ENCODE data around the gene KRT78. TPM values are rescaled to one million over a fixed set of nuclear protein-coding genes. Genes with fewer than 3 reads are reported as not detected.

KRT78 gene
- total RNA-seq, 1 donor from 2014 or later: not detected

DNA sequence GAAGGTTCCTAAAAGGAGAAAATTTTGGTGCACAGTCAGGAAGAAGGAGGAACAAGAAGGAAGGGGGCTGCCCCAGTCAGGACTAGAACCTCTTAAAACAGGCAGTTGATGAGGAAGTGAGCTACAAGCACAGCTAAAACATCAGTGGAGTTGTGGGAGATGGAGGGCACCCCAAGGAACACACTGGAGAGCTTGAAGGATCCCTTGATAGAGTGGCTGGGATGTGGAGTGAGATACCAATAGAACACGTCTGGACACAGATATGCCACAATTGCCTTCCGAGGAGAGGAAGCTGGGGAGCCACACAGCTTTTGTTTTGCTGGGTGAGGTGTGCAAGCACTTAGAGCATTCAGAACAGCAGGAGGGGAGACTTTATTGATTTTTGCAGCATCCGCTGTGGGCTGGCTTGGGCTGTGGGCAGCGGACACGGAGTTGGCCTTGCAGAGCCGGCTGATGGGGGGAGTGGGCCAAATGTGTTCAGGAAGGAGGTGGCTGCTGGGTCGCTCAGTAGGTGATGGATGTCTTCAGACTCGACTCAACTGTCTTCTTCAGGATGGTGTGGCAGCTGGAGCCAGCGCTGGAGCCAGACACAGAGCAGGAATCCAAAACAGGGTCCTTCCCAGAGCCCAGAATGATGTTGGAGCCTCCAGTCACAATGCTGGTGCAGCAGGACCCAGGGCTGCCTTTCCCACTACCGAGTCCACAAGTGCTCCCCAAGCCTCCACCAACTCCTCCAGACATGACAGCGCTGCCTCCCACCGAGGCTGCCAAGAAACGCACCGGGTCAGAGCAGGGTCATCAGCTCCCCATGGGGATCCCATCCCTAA lies 10.0 kb downstream of the KRT78 start:
- intact Hi-C loops (cut with micrococcal nuclease): no loop called here

DNA sequence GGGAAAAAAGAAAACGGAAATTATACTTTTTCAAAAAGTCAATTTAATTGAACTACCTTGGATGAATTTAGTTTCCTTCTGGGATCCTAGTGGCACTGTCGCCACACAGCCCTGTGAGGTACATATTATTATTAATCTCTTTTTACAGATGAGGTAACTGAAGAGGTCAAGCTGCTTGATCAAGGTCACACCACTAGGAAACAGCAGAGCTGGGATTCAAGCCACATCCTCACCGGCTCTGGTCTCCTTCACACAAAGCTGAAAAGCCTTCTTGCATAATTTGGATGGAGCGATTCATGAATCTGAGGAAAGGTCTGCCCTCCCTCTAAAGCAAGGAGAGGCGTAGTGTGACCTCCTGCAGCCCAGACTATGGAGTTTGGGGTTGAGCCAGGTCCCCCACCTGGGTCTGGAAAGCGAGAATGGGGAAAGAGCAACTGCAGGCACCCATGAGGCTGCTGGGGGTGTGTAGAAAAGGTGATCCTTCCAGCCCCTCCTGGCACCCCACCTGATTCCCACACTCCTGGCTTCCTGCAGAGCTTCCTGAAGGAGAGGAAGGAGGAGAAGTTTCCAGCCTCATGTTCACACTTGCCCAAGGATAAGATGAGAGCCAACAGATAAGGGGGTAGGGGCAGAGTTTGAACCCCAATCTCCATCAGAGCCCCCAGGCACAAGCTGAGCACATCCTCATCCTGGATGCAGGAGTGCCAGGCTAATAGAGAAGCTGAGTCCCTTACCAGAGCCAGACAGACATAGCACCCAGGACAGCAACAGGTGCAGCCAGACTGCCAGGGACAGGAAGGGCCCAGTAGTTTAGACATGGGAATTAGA lies 10.8 kb downstream of the KRT78 start:
- intact Hi-C loops (cut with micrococcal nuclease): no loop called here

DNA sequence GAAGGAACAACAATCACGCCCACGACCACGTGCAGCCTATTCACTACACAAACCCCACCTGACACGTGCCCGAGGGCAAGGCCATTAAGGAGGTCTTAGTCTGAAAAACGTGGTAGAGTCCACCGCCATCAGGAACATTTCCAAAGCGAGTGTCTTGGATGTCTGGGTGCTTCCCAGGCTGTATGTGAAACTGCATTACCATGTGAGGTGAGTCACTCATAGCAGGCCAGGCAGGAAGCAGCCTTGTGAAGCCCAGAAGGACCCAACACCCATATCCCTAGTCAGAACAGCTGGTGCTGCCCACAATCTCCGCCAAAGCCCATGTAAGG lies 11.4 kb downstream of the KRT78 start:
- intact Hi-C loops (cut with micrococcal nuclease): no loop called here

DNA sequence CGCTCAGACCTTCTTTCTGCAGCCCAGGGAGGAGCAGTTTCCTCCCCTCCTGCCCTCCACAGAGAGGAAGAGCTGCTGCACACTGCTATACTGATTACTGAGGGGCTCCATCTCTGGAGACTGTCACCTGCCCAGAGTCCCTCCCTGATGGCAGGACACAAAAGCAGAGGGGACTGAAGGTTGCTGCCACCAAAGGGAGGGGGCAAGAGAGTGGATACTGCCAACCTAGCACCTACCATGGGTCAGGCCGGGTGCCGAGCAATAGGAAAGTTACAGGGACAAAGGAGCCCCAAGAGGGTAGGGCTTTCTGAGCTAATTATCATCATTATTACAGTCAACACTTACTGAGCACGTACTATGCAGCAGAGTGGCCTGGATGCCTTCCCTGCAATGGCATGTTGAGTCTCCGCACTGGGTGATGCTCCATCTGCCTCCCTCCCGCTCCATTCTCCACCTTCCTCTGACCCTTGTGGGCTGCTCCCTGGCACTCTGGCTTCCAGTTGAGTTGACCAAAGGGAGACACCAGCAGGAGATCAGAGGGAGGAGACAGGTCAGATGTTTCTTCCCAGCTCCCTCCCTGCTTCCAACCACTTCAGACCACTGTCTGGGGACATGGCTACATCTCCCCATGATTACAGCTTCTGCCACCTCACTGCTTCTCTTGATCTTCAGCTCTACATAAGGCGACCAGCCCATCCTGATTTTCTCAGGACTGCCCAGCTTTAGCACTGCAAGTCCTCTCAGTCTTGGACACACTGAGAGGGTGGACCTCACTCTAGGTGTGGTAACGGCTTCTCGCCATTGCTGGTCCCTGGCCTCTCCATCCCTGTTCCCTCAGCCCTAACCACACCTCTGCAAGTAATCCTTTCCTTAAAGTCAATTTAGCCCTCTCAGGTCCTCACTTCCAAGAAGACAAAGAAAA lies 12.0 kb downstream of the KRT78 start:
- intact Hi-C loops (cut with micrococcal nuclease): no loop called here

DNA sequence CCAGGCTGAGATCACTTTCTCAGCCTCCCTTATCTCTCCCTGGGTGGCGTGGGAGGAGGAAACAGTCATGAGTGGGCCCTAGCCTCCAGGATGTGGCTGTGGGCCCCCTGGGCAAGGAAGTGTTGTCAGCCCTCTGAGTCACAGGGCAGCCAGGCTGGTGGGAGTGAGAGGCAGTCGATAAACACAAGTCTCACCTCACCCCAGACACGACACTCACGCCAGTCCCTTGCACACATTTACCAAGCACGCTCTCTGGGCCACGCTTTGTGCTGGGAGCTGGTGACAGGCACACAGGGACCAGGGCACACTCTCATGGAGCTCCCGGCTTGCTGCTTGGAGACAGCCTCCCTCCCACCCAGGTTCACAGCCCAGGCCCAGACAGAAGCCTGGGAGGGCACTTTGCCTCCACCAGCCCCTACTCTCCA lies 12.7 kb downstream of the KRT78 start:
- intact Hi-C loops (cut with micrococcal nuclease): no loop called here

DNA sequence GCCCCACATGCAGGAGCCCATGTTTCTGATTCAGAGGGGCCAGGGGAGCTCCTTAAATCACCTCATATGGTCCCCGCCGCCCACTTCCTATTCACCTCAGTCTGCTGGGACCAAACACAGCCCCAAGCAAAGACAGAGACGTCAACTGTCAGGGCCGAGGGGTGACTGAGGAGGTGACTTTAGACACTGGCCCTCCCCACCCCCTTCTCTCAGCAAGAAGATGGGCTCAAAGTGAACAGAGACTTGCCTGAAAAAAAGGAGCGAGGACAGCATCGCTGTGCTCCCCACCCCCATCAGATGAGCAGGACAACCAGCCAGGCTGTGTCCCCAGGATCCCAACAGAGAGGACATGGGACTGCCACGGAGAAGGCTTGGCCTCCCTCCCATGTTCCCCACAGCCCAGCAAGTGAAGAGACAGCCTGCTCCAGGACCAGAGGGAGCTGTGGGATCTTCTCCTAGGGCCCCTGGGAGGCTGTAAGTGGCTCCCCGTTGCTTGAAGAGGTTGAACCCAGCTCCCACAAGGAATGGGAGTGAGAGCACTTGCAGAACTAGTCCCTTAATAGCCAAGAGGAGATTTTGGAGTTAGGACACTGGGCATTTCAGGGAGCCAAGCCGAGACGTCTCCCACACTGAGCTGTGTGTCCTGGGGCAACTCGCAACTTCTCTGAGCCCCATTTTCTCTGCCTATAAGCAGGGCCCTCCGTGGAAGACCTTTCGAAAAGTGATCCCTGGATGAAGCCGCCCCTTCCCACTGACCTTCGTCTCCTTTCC lies 13.3 kb downstream of the KRT78 start:
- intact Hi-C loops (cut with micrococcal nuclease): no loop called here

DNA sequence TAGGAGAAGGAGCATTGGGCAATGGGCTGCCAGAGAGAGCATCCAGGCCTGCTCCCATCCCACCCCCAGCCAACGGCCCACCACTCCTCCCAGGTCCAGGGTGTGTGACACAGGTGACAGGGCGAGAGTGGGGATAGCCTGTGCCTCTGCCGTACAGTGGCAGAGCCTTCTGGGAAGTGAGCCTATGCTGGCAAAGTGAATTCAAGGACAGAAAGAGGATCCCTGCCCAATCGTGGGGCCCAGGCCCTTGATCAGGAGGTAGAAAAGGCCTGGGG lies 14.1 kb downstream of the KRT78 start:
- intact Hi-C loops (cut with micrococcal nuclease): no loop called here

DNA sequence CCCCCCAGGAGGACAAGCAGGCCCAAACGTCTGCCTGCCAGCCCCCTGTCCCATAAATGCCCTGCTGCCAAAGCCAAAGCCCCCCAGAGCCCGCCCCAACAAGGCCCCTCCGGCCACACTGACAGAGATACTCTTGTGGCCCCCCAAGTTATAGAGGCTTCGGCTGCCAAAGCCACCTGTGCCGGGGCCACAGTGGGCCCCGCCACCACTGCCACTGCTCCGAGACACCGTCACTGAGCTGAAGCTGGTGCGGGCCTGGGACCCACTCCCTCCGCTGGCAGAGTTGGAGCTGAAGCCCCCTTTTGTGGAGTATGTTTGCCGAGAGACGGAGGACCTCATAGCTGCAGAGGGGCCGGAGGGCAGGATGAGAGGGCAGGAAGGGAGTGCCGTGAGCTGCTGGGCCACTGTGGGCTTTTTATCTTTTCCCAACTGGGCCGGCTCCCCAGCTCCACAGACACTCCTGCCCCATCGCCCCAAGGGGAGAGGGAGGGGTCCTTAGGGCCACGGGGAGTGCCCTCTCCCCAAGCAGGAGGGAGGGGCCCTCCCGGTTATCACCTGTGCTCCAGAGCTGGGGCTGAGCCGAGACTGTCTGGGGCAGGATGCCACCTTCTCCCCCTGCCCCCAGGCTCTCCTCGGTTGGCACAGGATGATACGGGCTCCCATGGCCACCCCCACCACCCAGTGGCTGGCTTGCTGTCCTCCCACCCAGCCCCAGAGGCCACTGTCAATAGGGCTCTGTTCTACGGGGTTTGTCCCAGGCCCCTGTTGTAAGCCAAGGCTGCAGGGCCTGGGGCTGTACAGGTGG lies 14.7 kb downstream of the KRT78 start, which contains the start of gene KRT79:
KRT79 (minus strand) TSS at position 390 of the 805 bp plus-strand sequence; CDS start at position 339, 51 bp downstream.
- intact Hi-C loops (cut with micrococcal nuclease): no loop called here

DNA sequence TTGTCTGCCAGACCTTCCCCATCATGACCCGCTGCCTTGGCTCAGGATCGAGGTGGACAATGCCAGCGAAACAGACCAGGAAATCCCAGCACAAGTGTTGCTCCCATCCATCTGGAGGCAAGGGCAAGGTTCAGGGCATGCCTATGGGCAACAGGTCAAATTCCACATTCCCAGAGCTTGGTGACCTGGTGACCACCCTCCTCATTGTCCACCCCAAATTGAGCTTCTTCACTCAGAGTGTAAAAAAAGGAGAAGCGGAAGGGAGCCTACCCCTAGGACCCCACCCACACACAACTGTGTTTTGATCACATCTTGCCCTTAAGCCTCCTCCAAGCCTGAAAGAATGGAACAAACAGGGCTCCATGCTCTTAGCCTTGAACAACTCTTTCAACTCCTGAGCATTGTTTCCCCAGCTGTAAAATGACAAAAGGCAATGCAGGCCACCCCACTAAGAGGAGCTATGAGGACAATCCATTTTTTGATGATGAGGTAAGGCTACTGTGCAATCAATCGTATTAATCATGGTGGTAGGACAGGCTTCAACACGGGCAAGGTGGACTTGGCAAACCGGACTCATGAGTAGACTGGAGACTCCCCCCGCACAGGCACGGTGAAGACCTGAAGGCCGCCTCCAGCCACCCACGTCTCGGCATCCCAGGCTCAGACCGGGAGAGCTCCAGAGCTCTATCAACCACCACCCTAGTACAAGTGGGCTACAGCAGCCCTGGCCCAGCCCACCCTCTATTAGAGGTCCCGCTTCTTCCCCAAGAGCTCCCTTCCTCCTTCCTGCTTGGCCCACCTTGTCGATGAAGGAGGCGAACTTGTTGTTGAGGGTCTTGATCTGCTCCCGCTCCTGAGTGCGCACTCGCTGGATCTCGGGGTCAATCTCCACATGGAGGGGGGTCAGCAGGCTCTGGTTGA lies 15.5 kb downstream of the KRT78 start:
- intact Hi-C loops (cut with micrococcal nuclease): no loop called here

DNA sequence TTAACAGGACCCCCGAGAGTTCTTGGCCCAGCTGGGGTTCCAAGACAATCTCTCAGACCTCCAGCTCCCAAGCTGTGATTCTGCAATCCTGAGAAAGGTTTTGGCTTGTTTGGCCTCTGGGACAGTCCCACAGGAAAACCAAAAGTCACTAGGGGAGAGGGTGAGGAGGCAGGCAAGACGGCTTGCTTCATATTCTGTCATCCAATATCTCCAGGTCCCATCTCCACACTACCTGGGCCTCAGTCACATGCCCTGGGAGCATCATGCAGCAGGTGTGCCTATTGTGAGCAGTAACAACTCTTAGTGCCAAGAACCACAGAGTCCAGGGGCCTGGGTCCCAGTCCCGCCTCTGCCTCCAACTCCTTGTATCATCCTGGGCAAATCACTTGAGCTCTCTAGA lies 16.3 kb downstream of the KRT78 start:
- intact Hi-C loops (cut with micrococcal nuclease): no loop called here

DNA sequence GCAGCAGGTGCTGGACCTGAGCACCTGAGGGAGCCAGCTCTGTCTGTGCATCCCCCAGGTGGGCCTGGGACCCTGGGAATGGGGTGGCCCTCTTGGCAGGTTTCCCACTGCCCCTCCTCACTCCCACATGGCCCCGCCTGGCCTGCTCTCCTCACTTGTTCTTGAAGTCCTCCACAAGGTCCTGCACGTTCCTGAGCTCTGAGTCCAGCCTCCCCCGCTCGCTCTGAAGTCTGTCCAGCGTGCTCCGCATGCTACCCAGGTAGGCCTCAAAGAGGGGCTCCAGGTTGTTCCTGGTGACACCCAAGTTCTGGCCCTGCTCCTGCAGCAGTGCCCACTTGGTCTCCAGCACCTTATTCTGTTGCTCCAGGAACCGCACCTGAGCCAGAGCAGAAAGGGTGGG lies 17.5 kb downstream of the KRT78 start:
- intact Hi-C loops (cut with micrococcal nuclease): no loop called here

DNA sequence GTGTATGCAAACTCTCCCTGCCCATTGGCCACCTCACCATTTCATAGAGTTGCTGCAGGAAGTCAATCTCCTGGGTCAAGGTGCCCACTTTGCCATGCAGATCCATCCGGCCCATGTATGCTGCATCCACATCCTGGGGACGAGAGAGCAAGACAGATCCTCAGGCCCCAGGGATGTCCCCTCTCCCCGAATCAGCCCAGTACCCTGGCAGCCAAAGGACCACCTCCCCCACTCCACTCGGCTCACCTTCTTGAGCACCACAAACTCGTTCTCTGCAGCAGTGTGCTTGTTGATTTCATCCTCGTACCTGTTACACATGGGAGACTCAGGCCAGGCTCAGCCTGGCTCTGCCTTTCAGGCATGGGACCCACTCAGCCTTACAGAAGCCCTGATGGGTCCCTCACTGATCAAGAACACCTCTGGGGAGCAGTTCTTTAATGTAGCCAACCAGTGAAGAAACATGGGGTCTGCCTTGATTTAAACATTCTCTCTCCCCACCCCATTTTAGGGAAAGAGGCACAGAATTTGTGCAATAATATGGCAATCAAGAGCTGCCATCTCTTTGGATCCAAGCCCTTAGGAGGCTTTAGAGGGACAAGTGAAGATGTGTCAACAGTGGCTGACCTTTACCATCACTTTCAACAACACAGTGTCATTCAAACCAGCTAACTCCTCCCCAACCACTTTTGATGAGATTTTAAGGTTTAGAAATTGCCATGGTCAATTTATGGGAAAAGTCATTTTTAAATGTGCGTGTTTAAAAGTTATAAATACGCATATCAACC lies 18.6 kb downstream of the KRT78 start:
- intact Hi-C loops (cut with micrococcal nuclease): no loop called here

DNA sequence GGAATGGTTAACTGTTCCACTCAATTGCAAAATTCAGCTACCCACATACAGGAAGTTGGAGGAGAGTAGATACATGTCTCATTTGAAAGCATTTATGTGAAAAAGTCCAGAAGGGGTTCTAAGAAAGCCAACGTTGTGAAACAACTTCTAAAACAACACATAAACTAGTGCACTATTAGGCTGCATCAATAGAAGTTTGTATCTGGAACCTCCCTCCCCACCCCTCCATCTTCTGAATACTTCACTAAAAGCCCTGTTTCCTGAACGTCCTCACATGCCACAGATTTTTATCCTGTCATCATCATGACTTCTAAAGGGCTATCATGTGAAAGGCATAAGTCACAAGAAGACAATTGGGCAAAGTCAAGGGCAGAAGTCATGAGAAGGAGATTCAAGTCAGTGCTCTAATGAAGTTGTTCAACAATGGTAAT lies 20.2 kb downstream of the KRT78 start:
- intact Hi-C loops (cut with micrococcal nuclease): no loop called here

DNA sequence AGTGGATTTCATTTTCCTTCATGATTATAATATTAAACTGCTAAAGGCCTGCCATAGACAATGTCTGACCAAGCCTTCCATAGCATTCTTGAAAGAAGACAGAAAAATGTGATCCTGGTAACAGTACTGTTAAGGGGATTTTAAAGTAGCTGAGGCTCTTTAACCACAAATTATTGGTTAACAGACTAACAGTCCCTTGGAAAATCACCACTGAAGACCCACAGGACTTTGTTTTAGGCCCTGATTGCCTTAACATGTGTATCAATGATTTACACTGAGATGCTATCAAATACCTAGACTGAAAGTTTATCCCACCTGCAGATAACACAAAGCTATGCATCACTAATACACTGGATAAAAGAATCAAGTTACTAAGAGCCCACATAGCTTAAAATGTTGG lies 20.6 kb downstream of the KRT78 start:
- intact Hi-C loops (cut with micrococcal nuclease): no loop called here

DNA sequence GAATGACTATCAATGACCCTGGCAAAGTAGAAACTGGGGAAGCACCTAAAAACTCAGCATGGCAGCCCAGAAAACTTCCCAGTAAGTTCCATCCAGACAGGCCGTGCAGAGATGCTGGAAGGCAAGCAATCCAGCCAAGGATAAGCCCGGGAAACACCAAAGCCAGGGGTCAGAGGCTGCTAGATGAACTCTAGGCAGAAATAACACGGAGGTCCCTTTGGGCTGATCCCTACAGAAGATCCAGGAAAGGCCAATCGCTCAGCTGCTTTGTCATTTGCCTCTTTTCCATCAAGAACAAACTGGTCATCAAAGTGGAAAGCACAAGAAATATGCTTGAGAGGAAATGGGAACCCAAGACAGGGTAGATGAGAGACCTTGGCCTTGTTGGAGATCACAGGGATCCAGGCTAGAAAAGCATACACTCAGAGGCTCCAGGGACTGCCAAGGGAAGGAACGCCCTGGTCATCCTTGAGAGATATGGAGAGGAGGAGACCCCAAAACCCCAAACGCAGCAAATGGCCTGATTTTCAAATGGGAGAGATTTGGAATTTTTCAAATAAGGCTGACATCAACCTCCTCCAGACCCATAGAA lies 21.2 kb downstream of the KRT78 start:
- intact Hi-C loops (cut with micrococcal nuclease): no loop called here

DNA sequence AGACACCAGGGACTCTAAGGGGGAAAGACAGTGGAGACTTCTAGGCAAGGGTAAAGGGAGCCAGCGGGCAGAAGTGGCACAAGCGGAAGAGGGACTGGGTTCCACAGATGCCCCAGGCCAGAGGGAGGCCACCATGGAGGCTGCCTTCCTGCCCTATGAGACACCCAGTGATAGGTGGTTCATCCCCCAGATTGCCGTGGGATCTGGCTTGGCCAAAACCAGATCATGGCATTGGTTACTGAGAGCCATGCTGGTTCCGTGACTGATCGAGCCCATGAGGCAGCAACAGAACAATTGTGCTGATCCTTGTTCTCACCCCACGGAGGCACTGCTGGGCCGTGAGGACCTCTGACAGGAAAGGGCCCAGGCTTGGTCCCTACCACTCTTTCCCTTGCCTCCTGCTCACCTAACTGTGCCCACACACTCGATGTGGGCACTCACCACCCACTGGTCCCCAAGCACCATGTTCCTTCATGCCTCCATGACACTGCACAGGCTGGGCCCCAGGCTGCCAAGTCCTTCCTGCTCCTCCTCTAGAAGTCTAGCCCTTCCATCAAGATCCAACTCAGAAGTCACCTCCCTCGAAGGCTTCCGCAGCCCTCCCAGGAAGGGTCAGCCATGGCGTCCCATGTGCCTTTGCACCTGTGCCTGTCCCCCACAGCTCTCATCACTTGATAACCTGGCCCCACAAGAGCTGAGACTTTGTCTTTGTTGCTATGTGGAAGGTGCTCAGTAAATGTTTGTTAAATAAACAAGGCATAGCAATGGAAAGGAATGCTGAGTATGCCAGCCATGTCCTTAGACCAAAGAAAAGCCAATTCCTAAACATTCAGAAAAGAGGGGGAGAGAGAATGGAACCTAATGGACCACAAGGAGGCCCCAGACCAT lies 21.9 kb downstream of the KRT78 start:
- intact Hi-C loops (cut with micrococcal nuclease): no loop called here

DNA sequence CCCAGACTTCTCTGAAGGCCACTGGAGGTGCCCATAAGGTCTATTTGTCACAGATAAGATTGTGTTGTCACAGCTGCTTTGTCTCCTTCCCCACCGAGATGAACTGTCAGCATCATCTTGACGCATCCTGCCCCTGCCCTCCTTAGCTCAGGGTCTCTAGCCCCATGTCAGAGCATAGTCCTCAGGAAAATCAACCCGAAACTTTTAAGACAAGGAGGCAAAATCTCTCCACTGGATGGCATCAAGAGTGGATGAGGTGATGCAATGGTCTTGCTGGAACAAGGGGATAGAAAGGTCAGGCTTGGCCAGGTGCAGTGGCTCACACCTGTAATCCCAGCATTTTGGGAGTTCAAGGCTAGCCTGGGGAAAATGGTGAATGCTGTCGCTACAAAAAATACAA lies 22.8 kb downstream of the KRT78 start:
- intact Hi-C loops (cut with micrococcal nuclease): no loop called here

Data from T-helper 2 cell treated with Interferon-gamma antibody and Interleukin-4, amounts not matched to agents 100 ng/mL and 5 ng/mL, for 36 hours (primary cell).